ENCODE results near the gene GNMT. TPM values are rescaled to one million over a fixed set of nuclear protein-coding genes. Genes with fewer than 3 reads are reported as not detected.

Gene GNMT
- total RNA-seq, 1 donor from 2014 or later = 0.62 TPM

- Mint-ChIP-seq H3K27me3 (ENCODE audit: low read depth) (no peaks in the 10 kb centered on the region), H3K4me3 (ENCODE audit: low read depth) (peak overlapping the region; percentile 96), H3K9me3 (no peaks in the 10 kb centered on the region), H3K36me3 (ENCODE audit: low read depth) (peaks cover 67% of the 10 kb centered on the region), H3K27ac (peak overlapping the region; percentile 74), H3K4me1 (ENCODE audit: low read depth) (peaks cover 35% of the 10 kb centered on the region)
- intact Hi-C loops (cut with micrococcal nuclease) = loop anchor here (1.0 to 2.0 kb wide), 2 partner anchors 34 to 158 kb away; partner anchors contain the start of genes PEX6 and SRF
- DNase-seq (ENCODE audit: low spot score) = no peak
Observed at GRCh38 chr6:43013097-43013842, 52.7 kb downstream of the GNMT start.

Other genes with a start within 250 kb of the GNMT start
- gene PRPH2, start 238.2 kb upstream of the GNMT start, total RNA-seq = not detected in 2 replicates
- gene TBCC, start 214.7 kb upstream of the GNMT start, total RNA-seq = 17.7 and 19.5 TPM in 2 replicates
- gene BICRAL, start 178.7 kb upstream of the GNMT start, total RNA-seq = 14.2 and 14.4 TPM in 2 replicates
- gene RPL7L1, start 81.1 kb upstream of the GNMT start, total RNA-seq = 149 and 151 TPM in 2 replicates
- gene PTCRA, start 44.7 kb upstream of the GNMT start, total RNA-seq = not detected in 2 replicates
- gene CNPY3, start 31.3 kb upstream of the GNMT start, total RNA-seq = 51.3 and 53.1 TPM in 2 replicates
- 26.0 and 27.8 TPM in 2 replicates for gene PEX6, start 18.4 kb downstream of the GNMT start, total RNA-seq
- 62.7 and 63.2 TPM in 2 replicates for gene PPP2R5D, start 23.8 kb downstream of the GNMT start, total RNA-seq
- 90.9 and 91.2 TPM in 2 replicates for gene MEA1, start 53.2 kb downstream of the GNMT start, total RNA-seq
- 71.2 and 74.6 TPM in 2 replicates for gene KLHDC3, start 53.5 kb downstream of the GNMT start, total RNA-seq
- gene RRP36, start 60.9 kb downstream of the GNMT start, total RNA-seq = 71.4 and 78.4 TPM in 2 replicates
- 26.0 and 27.3 TPM in 2 replicates for gene CUL7, start 93.1 kb downstream of the GNMT start, total RNA-seq
- gene MRPL2, start 98.7 kb downstream of the GNMT start, total RNA-seq = 76.0 and 76.6 TPM in 2 replicates
- gene KLC4, start 98.9 kb downstream of the GNMT start, total RNA-seq = 11.7 and 14.1 TPM in 2 replicates
- 3.7 TPM in 2 replicates for gene PTK7, start 115.6 kb downstream of the GNMT start, total RNA-seq
- 50.9 and 52.0 TPM in 2 replicates for gene SRF, start 210.5 kb downstream of the GNMT start, total RNA-seq
- gene CUL9, start 221.4 kb downstream of the GNMT start, total RNA-seq = 34.3 and 37.4 TPM in 2 replicates

Data from activated T-helper 2 cell treated with anti-CD3 and anti-CD28 coated beads, Interferon-gamma antibody, Interleukin-2, Interleukin-4, amounts not matched to agents 10 μg/mL and 5 μg/mL and 100 μg/mL, durations not matched to agents 14 hours and 24 hours and 36 hours (primary cell).